ENCODE measurements around the gene KCNK16. TPM values are rescaled to one million over a fixed set of nuclear protein-coding genes. Genes with fewer than 3 reads are reported as not detected.
A peak's percentile ranks its signal among the peaks of the same experiment; 100 is the strongest.

Gene KCNK16
- polyA plus RNA-seq, 1 donor from 2014 or later, result not detected

- no peaks in the 10 kb centered on the region for H3K36me3 ChIP-seq (ENCODE audit: insufficient read depth, low read length)
- no peaks in the 10 kb centered on the region for H3K9me3 ChIP-seq (ENCODE audit: low read length)
- H3K4me3 ChIP-seq (ENCODE audit: low read length), result no peak overlapping the region
- no peaks in the 10 kb centered on the region for H3K27me3 ChIP-seq (ENCODE audit: insufficient read depth, low read depth, low read length)
- H3K27ac ChIP-seq (ENCODE audit: low read length), result no peak overlapping the region
- TF ChIP-seq TAF1 (IDR thresholded peaks at IDR 0.05; ENCODE audit: low read depth), result no peak
- peak; percentile 36 for TF ChIP-seq SMC3 (conservative IDR thresholded peaks at IDR 0.05; ENCODE audit: poor library complexity)
- H3K9ac ChIP-seq (ENCODE audit: low read length), result no peak overlapping the region
- no peaks in the 10 kb centered on the region for H3F3A ChIP-seq (ENCODE audit: insufficient read depth, low read length, poor library complexity, severe bottlenecking)
- H2AFZ ChIP-seq (ENCODE audit: low read depth, low read length), result no peak overlapping the region
- H4K20me1 ChIP-seq (ENCODE audit: insufficient read depth), result no peaks in the 10 kb centered on the region
- no peak overlapping the region for H3K4me2 ChIP-seq (ENCODE audit: low read length)
- H3K9me2 ChIP-seq (ENCODE audit: insufficient read depth, low read length), result no peaks in the 10 kb centered on the region
- H3K79me2 ChIP-seq (replicated peaks; ENCODE audit: insufficient read depth, low read length), result no peaks in the 10 kb centered on the region
Measured at GRCh38 chr6:39303425-39304153, 18.9 kb downstream of the KCNK16 start.

- Histone ChIP-seq H3K27ac (ENCODE audit: low read length) (no peak overlapping the region), H3K9me2 (ENCODE audit: insufficient read depth, low read length) (no peaks in the 10 kb centered on the region), H3K36me3 (ENCODE audit: insufficient read depth, low read length) (no peaks in the 10 kb centered on the region), H3K9ac (ENCODE audit: low read length) (no peak overlapping the region), H3F3A (ENCODE audit: insufficient read depth, low read length, poor library complexity, severe bottlenecking) (no peaks in the 10 kb centered on the region), H3K9me3 (ENCODE audit: low read length) (no peaks in the 10 kb centered on the region), H2AFZ (ENCODE audit: low read depth, low read length) (no peak overlapping the region), H3K79me2 (replicated peaks; ENCODE audit: insufficient read depth, low read length) (no peaks in the 10 kb centered on the region), H3K4me3 (ENCODE audit: low read length) (no peak overlapping the region), H4K20me1 (ENCODE audit: insufficient read depth) (no peaks in the 10 kb centered on the region), H3K27me3 (ENCODE audit: insufficient read depth, low read depth, low read length) (no peaks in the 10 kb centered on the region), H3K4me2 (ENCODE audit: low read length) (no peak overlapping the region)
- TF ChIP-seq TAF1 (IDR thresholded peaks at IDR 0.05; ENCODE audit: low read depth), result no peak
- peak; percentile 94 for TF ChIP-seq SMC3 (conservative IDR thresholded peaks at IDR 0.05; ENCODE audit: poor library complexity)
- TF ChIP-seq RAD21 (conservative IDR thresholded peaks at IDR 0.05), result peak; percentile 87
- TF ChIP-seq CTCF (IDR thresholded peaks at IDR 0.05; ENCODE audit: poor library complexity, severe bottlenecking), result peak; percentile 86
- TF ChIP-seq MXI1 (conservative IDR thresholded peaks at IDR 0.05; ENCODE audit: poor library complexity, severe bottlenecking), result no peak
Measured at GRCh38 chr6:39302669-39303424, 19.7 kb downstream of the KCNK16 start.

GRCh38 chr6:39302011-39302410, 20.5 kb downstream of the KCNK16 start:
- no peaks in the 10 kb centered on the region for H3K9me3 ChIP-seq (ENCODE audit: low read length)
- H3K79me2 ChIP-seq (replicated peaks; ENCODE audit: insufficient read depth, low read length), result no peaks in the 10 kb centered on the region
- H3F3A ChIP-seq (ENCODE audit: insufficient read depth, low read length, poor library complexity, severe bottlenecking), result no peaks in the 10 kb centered on the region
- H2AFZ ChIP-seq (ENCODE audit: low read depth, low read length), result no peak overlapping the region
- H3K27ac ChIP-seq (ENCODE audit: low read length), result no peak overlapping the region
- H4K20me1 ChIP-seq (ENCODE audit: insufficient read depth), result no peaks in the 10 kb centered on the region
- TF ChIP-seq MXI1 (conservative IDR thresholded peaks at IDR 0.05; ENCODE audit: poor library complexity, severe bottlenecking) (no peak), EZH2 (IDR thresholded peaks at IDR 0.05; ENCODE audit: borderline replicate concordance, insufficient read depth, low read length, poor library complexity, severe bottlenecking) (no peak), REST (IDR thresholded peaks at IDR 0.05; ENCODE audit: borderline replicate concordance) (no peak), POLR2AphosphoS5 (IDR thresholded peaks at IDR 0.05) (no peak), RAD21 (conservative IDR thresholded peaks at IDR 0.05) (no peak), SMC3 (conservative IDR thresholded peaks at IDR 0.05; ENCODE audit: poor library complexity) (no peak), CTCF (IDR thresholded peaks at IDR 0.05; ENCODE audit: poor library complexity, severe bottlenecking) (no peak), TAF1 (IDR thresholded peaks at IDR 0.05; ENCODE audit: low read depth) (no peak), EP300 (conservative IDR thresholded peaks at IDR 0.05; ENCODE audit: poor library complexity, severe bottlenecking) (no peak)
- no peak overlapping the region for H3K4me2 ChIP-seq (ENCODE audit: low read length)
- H3K36me3 ChIP-seq (ENCODE audit: insufficient read depth, low read length), result no peaks in the 10 kb centered on the region
- H3K9me2 ChIP-seq (ENCODE audit: insufficient read depth, low read length), result no peaks in the 10 kb centered on the region
- no peaks in the 10 kb centered on the region for H3K27me3 ChIP-seq (ENCODE audit: insufficient read depth, low read depth, low read length)
- no peak overlapping the region for H3K9ac ChIP-seq (ENCODE audit: low read length)
- H3K4me3 ChIP-seq (ENCODE audit: low read length), result no peak overlapping the region
